NAMALWA (cell line): ENCODE measurements around the gene CUL4A.
A peak's percentile ranks its signal among the peaks of the same experiment; 100 is the strongest.
"Not testable (repeated sequence)": the region's sequence is repeated elsewhere in the genome, so short reads cannot be mapped to it uniquely, and the experiment has no call there.

Experiments used
- DNase-seq: peaks from one replicate; pipeline ENCODE4 v3.0.0-alpha.2; 2015; ENCODE audit warnings: low spot score

CUL4A gene

GRCh38 chr13:113292021-113292862 is 82.8 kb downstream of the CUL4A start:
- no peak for DNase-seq

- no peak for DNase-seq
These were observed 84.3 kb downstream of the CUL4A start for GRCh38 chr13:113293686-113294085.

GRCh38 chr13:113295776-113296175 is 86.4 kb downstream of the CUL4A start:
- DNase-seq: no peak

- peak; percentile 99 for DNase-seq
These were observed 87.5 kb downstream of the CUL4A start, which contains the start of gene LAMP1 for GRCh38 chr13:113296823-113297369. Gene LAMP1, plus strand, starts transcription at chr13:113297239. Its CDS starts 196 bp downstream, at chr13:113297435.

GRCh38 chr13:113297370-113298042 is 88.1 kb downstream of the CUL4A start:
- peak; percentile 64 for DNase-seq

GRCh38 chr13:113298043-113298945 is 88.9 kb downstream of the CUL4A start:
- DNase-seq: peak; percentile 24

- DNase-seq: peak; percentile 38
These were observed 90.5 kb downstream of the CUL4A start for GRCh38 chr13:113299951-113300350.

- no peak for DNase-seq
These were observed 93.6 kb downstream of the CUL4A start for GRCh38 chr13:113302986-113303385.

GRCh38 chr13:113304121-113304520 is 94.7 kb downstream of the CUL4A start:
- no peak for DNase-seq

- DNase-seq: no peak
These were observed 95.8 kb downstream of the CUL4A start for GRCh38 chr13:113305208-113305607.

- no peak for DNase-seq
These were observed 98.1 kb downstream of the CUL4A start for GRCh38 chr13:113307491-113307890.

GRCh38 chr13:113309473-113309872 is 100.1 kb downstream of the CUL4A start:
- no peak for DNase-seq

- DNase-seq: not testable (repeated sequence)
These were observed 104.7 kb downstream of the CUL4A start for GRCh38 chr13:113314112-113314511.

GRCh38 chr13:113314895-113315470 is 105.6 kb downstream of the CUL4A start:
- not testable (repeated sequence) for DNase-seq

- DNase-seq: no peak
These were observed 106.6 kb downstream of the CUL4A start for GRCh38 chr13:113315992-113316391.
